OCI-LY7 (cell line): ENCODE measurements around the gene FBLN1.

Experiments
- EZH2phosphoT487 ChIP-seq: fragments of 200-600 bp; sonication (generic); IDR thresholded peaks from 2 replicates; pipeline ENCODE4 v1.6.1; 2018; ENCODE audit warnings: low read depth, borderline replicate concordance, mild to moderate bottlenecking, mixed run types, antibody characterized with exemption, low read length, moderate library complexity, mixed read lengths
- TF ChIP-seq, protein P1 (sequence below): fragments of 200-600 bp; sonication (generic); conservative IDR thresholded peaks from 2 replicates; pipeline ENCODE4 v1.5.1; 2014; ENCODE audit warnings: mild to moderate bottlenecking, antibody characterized with exemption, low read length, moderate library complexity, mixed read lengths

DNA sequence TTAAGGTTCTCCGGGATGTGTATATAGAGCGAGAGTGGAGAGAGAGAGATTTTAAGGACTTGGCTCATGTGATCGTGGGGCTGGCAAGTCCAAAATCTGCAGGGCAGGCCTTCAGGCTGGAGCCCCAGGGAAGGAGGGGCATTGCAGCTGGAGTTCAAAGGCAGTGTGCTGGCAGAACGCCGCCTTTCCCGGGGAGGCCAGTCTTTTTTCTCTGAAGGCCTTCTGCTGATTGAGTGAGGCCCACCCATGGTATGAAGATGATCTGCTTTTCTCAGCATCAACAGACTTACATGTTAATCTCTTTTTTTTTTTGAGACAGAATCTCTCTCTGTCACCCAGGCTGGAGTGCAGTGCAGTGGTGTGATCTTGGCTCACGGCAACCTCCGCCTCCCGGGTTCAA lies 25.4 kb downstream of the FBLN1 start:
- TF ChIP-seq, protein P1, sequence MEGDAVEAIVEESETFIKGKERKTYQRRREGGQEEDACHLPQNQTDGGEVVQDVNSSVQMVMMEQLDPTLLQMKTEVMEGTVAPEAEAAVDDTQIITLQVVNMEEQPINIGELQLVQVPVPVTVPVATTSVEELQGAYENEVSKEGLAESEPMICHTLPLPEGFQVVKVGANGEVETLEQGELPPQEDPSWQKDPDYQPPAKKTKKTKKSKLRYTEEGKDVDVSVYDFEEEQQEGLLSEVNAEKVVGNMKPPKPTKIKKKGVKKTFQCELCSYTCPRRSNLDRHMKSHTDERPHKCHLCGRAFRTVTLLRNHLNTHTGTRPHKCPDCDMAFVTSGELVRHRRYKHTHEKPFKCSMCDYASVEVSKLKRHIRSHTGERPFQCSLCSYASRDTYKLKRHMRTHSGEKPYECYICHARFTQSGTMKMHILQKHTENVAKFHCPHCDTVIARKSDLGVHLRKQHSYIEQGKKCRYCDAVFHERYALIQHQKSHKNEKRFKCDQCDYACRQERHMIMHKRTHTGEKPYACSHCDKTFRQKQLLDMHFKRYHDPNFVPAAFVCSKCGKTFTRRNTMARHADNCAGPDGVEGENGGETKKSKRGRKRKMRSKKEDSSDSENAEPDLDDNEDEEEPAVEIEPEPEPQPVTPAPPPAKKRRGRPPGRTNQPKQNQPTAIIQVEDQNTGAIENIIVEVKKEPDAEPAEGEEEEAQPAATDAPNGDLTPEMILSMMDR = no peak
- TF ChIP-seq EZH2phosphoT487 = no peak
